Natural killer cell (primary cell): Measurements from ENCODE around the gene STXBP6. TPM values are rescaled to one million over a fixed set of nuclear protein-coding genes. Genes with fewer than 3 reads are reported as not detected.
"Not testable (repeated sequence)": the region's sequence is repeated elsewhere in the genome, so short reads cannot be mapped to it uniquely, and the experiment has no call there.

Experiments used
- ATAC-seq, 3 donors: fragments of 150-1000 bp in 2 of 3; fragments of 200-7000 bp in 1 of 3; cut with Tn5 transposase; 1 replicate in 1 of 3; 2 replicates in 2 of 3; pipeline ENCODE4 v1.10.0; 2021; ENCODE audit warnings: mild to moderate bottlenecking in 2 of 3, moderate library complexity in 2 of 3
- DNase-seq, 2 donors: peaks; one replicate each; pipeline versions ENCODE4 v3.0.0 to v3.0.0-alpha.2; 2013 to 2021; ENCODE audit warnings: mixed read lengths in 1 of 2
- H3K27ac ChIP-seq: one replicate; pipeline ENCODE4 v1.5.1; 2013; ENCODE audit warnings: mild to moderate bottlenecking, low read length
- H3K27me3 ChIP-seq: one replicate; pipeline ENCODE4 v1.6.1; 2013; ENCODE audit warnings: low read length; ENCODE audit not compliant: control insufficient read depth, insufficient read depth
- H3K36me3 ChIP-seq: one replicate; pipeline ENCODE4 v1.6.1; 2013; ENCODE audit warnings: low read length; ENCODE audit not compliant: control insufficient read depth, insufficient read depth
- H3K4me1 ChIP-seq: one replicate; pipeline ENCODE4 v1.6.1; 2013; ENCODE audit warnings: low read length; ENCODE audit not compliant: control insufficient read depth, insufficient read depth
- H3K4me3 ChIP-seq: one replicate; pipeline ENCODE4 v1.5.1; 2013; ENCODE audit warnings: low read length
- H3K9me3 ChIP-seq: one replicate; pipeline ENCODE4 v1.6.1; 2013; ENCODE audit warnings: low read length; ENCODE audit not compliant: control insufficient read depth, insufficient read depth
- H3K27ac Mint-ChIP-seq, 2 donors: one replicate each; pipeline ENCODE4 v1.8.0; 2022; ENCODE audit warnings: mild to moderate bottlenecking in 2 of 2, mixed read lengths in 2 of 2, moderate library complexity in 1 of 2
- H3K27me3 Mint-ChIP-seq, 2 donors: one replicate each; pipeline ENCODE4 v1.8.0; 2022; ENCODE audit warnings: low read depth in 2 of 2, mixed read lengths in 2 of 2
- H3K36me3 Mint-ChIP-seq: one replicate; pipeline ENCODE4 v1.8.0; 2022; ENCODE audit warnings: mixed read lengths
- H3K4me1 Mint-ChIP-seq, 2 donors: one replicate each; pipeline ENCODE4 v1.8.0; 2022; ENCODE audit warnings: mixed read lengths in 2 of 2
- H3K4me3 Mint-ChIP-seq: one replicate; pipeline ENCODE4 v1.8.0; 2022; ENCODE audit warnings: mild to moderate bottlenecking, moderate library complexity, mixed read lengths
- H3K9me3 Mint-ChIP-seq, 2 donors: one replicate each; pipeline ENCODE4 v1.8.0; 2022; ENCODE audit warnings: mixed read lengths in 2 of 2
- CTCF ChIP-seq: fragments of 200-600 bp; IDR thresholded peaks from one replicate; pipeline ENCODE4 v1.8.0; 2022; ENCODE audit warnings: antibody characterized with exemption
- WGBS: methylation state at CpG from one replicate; pipeline ENCODE4 v1.1.7; 2013; ENCODE audit warnings: missing lambda C conversion rate; ENCODE audit not compliant: insufficient coverage; 5-methylcytosine and 5-hydroxymethylcytosine counted together
- intact Hi-C: fragments of 100-400 bp; cut with micrococcal nuclease; formaldehyde crosslinking; loops from one replicate; pipeline ENCODE4 v1.14.2; 2022
- total RNA-seq, 4 donors: library from RNA; stranded (reverse); fragments of 120-200 nt in 1 of 4; gene quantifications; one replicate each; pipeline versions ENCODE4 v1.2.3 to v1.2.4, GENCODE V29; 2013 to 2022

The STXBP6 gene
- total RNA-seq, 3 donors from 2014 or later (not counting 1 experiment from before 2014, with no cell fraction given) = 0.20 TPM; not detected in 2

GRCh38 chr14:24965934-24966578 lies 83.9 kb downstream of the STXBP6 start:
- Mint-ChIP-seq H3K27ac (no peak overlapping the region), H3K36me3 (no peaks in the 10 kb centered on the region)

DNA sequence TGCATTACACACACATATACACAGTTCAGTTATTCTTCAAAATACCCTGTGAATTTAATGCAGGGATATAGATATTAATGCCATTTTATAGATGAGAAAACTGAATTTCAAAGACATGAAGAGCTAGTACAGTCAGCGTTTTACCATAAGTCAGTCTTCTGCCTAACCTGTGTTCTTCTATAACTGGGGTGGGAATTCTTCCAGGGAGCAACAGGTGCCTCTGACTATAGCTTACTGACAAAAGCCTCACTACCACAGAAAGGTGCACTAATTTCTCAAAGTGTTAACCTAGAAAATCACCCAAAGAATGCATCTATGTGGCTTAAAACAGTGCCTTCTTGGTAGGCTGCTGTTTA lies 84.4 kb downstream of the STXBP6 start:
- Histone ChIP-seq H3K4me3 (no peak overlapping the region), H3K36me3 (no peaks in the 10 kb centered on the region), H3K27me3 (no peaks in the 10 kb centered on the region), H3K27ac (no peak overlapping the region), H3K9me3 (no peaks in the 10 kb centered on the region), H3K4me1 (no peaks in the 10 kb centered on the region)
- H3K36me3 Mint-ChIP-seq = no peaks in the 10 kb centered on the region
- no peak overlapping the region for H3K27ac Mint-ChIP-seq
- 89% methylated on average over 1 of the region's 1 CpG for WGBS
- H3K4me1 Mint-ChIP-seq = peaks cover 0 to 5% of the 10 kb centered on the region in 2 donors
- peaks cover 8 to 28% of the 10 kb centered on the region in 2 donors for H3K27me3 Mint-ChIP-seq
- intact Hi-C loops = no loop called here
- TF ChIP-seq CTCF = no peak
- no peaks in the 10 kb centered on the region for H3K9me3 Mint-ChIP-seq
- no peak for DNase-seq
- no peak overlapping the region for H3K4me3 Mint-ChIP-seq
- no peak for ATAC-seq

More at GRCh38 chr14:24965934-24966578, 83.9 kb downstream of the STXBP6 start:
- Histone ChIP-seq H3K36me3 (no peaks in the 10 kb centered on the region), H3K9me3 (no peaks in the 10 kb centered on the region), H3K4me1 (no peaks in the 10 kb centered on the region), H3K4me3 (no peak overlapping the region), H3K27ac (no peak overlapping the region), H3K27me3 (no peaks in the 10 kb centered on the region)
- Mint-ChIP-seq H3K4me3 (no peak overlapping the region), H3K9me3 (no peaks in the 10 kb centered on the region), H3K27me3 (peaks cover 8 to 32% of the 10 kb centered on the region in 2 donors), H3K4me1 (peaks cover 0 to 5% of the 10 kb centered on the region in 2 donors)
- ATAC-seq (no peak), DNase-seq (no peak)
- TF ChIP-seq CTCF = no peak
- intact Hi-C loops = no loop called here
- 86% methylated on average over 3 of the region's 3 CpGs for WGBS

DNA sequence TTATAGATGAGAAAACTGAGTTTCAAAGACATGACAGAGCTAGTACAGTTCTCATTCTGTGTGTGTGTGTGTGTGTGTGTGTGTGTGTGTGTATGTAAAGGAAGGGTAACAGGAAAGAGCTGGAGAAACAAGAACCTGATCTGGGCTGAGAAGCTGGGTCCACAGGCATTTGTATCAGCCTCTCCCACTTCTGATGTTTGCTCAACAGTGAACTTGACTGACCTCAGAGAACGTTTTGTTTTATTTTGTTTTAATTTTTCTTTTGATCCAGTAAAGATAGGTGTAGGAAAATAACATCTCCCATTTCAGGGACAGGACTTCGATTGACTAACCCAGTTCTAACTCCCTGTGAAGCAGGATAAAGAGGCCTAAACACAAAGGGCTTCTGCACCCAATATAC lies 85.4 kb downstream of the STXBP6 start:
- TF ChIP-seq CTCF = no peak
- no peaks in the 10 kb centered on the region for H3K36me3 ChIP-seq
- Mint-ChIP-seq H3K27me3 (peaks cover 8 to 25% of the 10 kb centered on the region in 2 donors), H3K4me1 (peaks cover 0 to 5% of the 10 kb centered on the region in 2 donors), H3K36me3 (no peaks in the 10 kb centered on the region), H3K9me3 (no peaks in the 10 kb centered on the region), H3K4me3 (no peak overlapping the region), H3K27ac (no peak overlapping the region)
- H3K4me3 ChIP-seq = no peak overlapping the region
- H3K27me3 ChIP-seq = no peaks in the 10 kb centered on the region
- no peaks in the 10 kb centered on the region for H3K9me3 ChIP-seq
- H3K27ac ChIP-seq = no peak overlapping the region
- WGBS = 50% methylated on average over 1 of the region's 2 CpGs
- ATAC-seq (no peak), DNase-seq (no peak)
- H3K4me1 ChIP-seq = no peaks in the 10 kb centered on the region
- intact Hi-C loops = no loop called here

GRCh38 chr14:24964048-24964447 lies 85.9 kb downstream of the STXBP6 start:
- no peak overlapping the region for H3K4me3 ChIP-seq
- 98% methylated on average over 2 of the region's 2 CpGs for WGBS
- H3K4me1 Mint-ChIP-seq = peaks cover 0 to 5% of the 10 kb centered on the region in 2 donors
- no peaks in the 10 kb centered on the region for H3K9me3 ChIP-seq
- no peak overlapping the region for H3K27ac Mint-ChIP-seq
- no peaks in the 10 kb centered on the region for H3K27me3 ChIP-seq
- H3K9me3 Mint-ChIP-seq = no peaks in the 10 kb centered on the region
- ATAC-seq = no peak
- H3K36me3 Mint-ChIP-seq = no peaks in the 10 kb centered on the region
- H3K27ac ChIP-seq = no peak overlapping the region
- H3K4me3 Mint-ChIP-seq = no peak overlapping the region
- TF ChIP-seq CTCF = no peak
- no peaks in the 10 kb centered on the region for H3K36me3 ChIP-seq
- H3K27me3 Mint-ChIP-seq = peaks cover 10 to 20% of the 10 kb centered on the region in 2 donors
- intact Hi-C loops = no loop called here
- DNase-seq = no peak
- no peaks in the 10 kb centered on the region for H3K4me1 ChIP-seq

DNA sequence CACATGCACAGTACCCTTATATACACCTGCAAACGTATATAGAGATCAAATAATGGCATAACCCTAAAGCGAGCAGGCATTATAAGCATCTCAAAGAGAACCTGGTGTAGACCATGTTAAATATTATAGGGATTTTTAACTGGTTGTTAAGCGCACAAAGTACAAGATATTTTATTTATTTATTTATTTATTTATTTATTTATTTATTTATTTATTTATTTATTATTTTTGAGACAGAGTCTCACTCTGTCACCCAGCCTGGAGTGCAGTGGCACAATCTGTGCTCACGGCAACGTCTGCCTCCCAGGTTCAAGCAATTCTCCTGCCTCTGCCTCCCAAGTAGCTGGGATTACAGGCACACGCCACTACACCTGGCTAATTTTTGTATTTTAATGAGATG lies 87.8 kb downstream of the STXBP6 start:
- H3K36me3 ChIP-seq, H3K4me1 Mint-ChIP-seq, intact Hi-C loops, H3K27ac Mint-ChIP-seq, ATAC-seq, DNase-seq, H3K36me3 Mint-ChIP-seq, H3K9me3 ChIP-seq, H3K27me3 ChIP-seq, H3K27me3 Mint-ChIP-seq, H3K4me1 ChIP-seq, H3K9me3 Mint-ChIP-seq, H3K4me3 Mint-ChIP-seq, H3K4me3 ChIP-seq, H3K27ac ChIP-seq: not testable (repeated sequence)
- 95% methylated on average over 3 of the region's 6 CpGs for WGBS
